GM12874 (cell line): ENCODE data around the gene NHLRC4.
A peak's percentile ranks its signal among the peaks of the same experiment; 100 is the strongest.

Experiments
- TF ChIP-seq, protein P1 (sequence below): IDR thresholded peaks from 2 replicates; pipeline ENCODE4 v1.5.1; 2011; ENCODE audit warnings: low read depth, mild to moderate bottlenecking, control low read depth, low read length, moderate library complexity; ENCODE audit not compliant: insufficient read depth

Gene NHLRC4

DNA sequence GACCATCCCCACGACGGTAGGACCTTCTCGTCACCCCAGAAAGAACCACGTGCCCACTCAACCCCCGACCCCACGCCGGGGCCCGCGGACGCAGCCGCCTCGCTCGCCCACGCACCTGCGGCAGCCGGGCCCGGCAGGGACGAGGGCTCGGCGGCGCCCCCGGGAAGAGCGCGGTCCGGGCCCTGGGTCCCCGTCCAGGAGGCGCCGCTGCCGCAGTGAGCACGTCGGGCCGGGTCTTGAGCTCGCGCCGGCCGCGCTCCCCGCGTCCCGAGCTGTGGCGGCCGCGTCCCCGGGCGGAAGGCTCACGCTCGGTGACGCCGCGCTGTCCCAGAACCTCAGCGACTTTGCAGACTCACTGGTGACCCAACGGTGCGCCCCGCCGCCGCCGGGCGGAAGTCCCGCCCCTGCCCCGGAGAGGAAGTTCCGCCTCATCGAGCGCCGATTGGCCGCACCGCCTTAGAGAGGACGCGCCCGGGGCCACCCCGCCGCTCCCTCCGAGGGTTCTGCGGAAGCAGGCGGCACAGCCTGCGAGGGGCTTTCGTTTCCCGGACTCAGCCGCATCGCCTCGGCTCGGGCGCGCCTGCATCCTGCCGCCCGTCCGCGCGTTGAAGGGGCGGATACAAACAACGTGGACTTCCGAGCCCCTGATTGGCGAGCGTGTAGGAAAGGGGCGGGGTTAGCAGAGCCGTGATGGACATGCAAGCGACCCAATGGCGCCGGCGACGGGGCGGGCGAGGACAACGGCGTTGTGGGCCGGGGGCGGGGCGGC, 22.3 kb downstream of the NHLRC4 start:
- TF ChIP-seq, protein P1, sequence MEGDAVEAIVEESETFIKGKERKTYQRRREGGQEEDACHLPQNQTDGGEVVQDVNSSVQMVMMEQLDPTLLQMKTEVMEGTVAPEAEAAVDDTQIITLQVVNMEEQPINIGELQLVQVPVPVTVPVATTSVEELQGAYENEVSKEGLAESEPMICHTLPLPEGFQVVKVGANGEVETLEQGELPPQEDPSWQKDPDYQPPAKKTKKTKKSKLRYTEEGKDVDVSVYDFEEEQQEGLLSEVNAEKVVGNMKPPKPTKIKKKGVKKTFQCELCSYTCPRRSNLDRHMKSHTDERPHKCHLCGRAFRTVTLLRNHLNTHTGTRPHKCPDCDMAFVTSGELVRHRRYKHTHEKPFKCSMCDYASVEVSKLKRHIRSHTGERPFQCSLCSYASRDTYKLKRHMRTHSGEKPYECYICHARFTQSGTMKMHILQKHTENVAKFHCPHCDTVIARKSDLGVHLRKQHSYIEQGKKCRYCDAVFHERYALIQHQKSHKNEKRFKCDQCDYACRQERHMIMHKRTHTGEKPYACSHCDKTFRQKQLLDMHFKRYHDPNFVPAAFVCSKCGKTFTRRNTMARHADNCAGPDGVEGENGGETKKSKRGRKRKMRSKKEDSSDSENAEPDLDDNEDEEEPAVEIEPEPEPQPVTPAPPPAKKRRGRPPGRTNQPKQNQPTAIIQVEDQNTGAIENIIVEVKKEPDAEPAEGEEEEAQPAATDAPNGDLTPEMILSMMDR = no peak

DNA sequence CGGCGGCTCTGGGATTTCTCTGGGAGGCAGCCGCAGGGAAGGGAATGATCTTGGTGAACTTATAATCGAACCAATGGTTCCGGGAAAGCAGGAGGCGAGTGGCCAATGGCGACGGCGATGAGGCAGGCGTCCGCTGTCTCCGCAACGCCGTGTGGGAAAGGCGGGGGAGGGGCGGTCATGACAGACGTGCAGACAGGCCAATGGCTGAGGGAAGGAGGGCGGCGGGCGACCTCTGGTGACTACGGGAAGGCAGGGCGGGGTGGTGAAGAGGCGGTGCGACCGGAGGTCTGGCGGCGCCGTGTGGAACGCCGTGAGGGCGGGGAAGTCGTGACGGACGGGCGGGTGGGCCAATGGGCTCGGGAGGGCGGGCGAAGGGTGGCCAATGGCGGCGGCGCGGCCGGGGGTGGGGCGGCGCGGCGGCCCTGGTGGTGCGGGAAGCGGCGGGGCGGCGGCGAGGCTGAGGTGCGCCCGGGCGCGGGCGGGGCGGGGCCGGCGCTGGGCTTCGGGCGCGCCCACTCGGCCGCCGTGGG, 22.9 kb downstream of the NHLRC4 start, which contains the start of gene RAB40C:
RAB40C (plus strand) TSS at position 409 of the 530 bp plus-strand sequence. CDS start 226 bp downstream, outside the sequence.
- TF ChIP-seq, protein P1 = 0 out of 2 replicates have a peak, but pooled peaks have one; percentile 12

DNA sequence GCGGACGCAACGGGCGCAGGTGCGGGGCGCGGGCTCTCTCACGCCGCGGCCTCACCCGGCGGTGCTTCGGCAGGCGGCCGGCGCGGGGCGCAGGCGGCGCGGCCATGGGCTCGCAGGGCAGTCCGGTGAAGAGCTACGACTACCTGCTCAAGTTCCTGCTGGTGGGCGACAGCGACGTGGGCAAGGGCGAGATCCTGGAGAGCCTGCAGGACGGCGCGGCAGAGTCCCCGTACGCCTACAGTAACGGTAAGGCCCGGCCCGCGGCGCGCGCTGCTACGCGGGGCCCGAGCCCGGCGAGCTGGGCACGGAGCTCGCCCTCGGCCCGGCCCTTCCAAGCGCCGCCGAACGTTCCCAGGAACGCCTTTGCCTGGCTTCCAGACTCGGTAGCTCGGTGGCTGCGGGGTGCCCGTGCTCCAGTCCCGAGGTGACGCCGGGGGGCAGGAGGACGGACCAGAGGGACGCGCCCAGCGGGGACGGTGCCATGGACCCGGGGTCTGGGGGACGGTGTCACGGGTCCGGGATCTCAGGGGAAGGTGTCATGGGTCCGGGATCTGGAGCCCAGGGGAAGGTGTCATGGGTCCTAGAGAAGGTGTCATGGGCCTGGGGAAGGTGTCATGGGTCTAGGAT, 23.5 kb downstream of the NHLRC4 start:
- TF ChIP-seq, protein P1 = no peak

DNA sequence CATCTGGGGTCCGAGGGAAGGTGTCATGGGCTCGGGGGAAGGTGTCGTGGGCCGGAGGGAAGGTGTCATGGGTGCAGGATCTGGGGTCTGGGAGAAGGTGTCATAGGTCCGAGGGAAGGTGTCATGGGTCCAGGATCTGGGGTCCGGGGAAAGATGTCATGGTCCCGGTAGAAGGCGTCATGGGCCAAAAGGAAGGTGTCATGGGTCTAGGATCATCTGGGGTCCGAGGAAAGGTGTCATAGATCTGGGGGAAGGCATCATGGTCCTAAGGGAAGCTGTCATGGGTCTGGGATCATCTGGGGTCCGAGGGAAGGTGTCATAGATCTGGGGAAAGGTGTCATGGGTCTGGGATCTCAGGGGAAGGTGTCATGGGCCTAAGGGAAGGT, 24.0 kb downstream of the NHLRC4 start:
- TF ChIP-seq, protein P1 = no peak

DNA sequence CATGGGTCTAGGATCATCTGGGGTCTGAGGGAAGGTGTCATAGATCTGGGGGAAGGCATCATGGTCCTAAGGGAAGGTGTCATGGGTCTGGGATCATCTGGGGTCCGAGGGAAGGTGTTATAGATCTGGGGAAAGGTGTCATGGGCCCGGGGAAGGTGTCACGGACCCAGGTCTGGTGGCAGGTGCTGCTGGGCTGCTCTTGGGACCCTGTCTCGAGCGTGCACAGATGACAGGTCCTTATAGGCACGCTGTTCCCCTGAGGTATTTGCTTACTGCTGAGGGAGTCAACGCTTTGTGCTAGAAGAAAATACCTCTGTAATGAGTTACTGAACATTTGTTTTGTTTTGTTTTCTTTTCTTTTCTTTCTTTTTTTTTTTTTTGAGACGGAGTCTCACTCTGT, 24.4 kb downstream of the NHLRC4 start:
- TF ChIP-seq, protein P1 = no peak

DNA sequence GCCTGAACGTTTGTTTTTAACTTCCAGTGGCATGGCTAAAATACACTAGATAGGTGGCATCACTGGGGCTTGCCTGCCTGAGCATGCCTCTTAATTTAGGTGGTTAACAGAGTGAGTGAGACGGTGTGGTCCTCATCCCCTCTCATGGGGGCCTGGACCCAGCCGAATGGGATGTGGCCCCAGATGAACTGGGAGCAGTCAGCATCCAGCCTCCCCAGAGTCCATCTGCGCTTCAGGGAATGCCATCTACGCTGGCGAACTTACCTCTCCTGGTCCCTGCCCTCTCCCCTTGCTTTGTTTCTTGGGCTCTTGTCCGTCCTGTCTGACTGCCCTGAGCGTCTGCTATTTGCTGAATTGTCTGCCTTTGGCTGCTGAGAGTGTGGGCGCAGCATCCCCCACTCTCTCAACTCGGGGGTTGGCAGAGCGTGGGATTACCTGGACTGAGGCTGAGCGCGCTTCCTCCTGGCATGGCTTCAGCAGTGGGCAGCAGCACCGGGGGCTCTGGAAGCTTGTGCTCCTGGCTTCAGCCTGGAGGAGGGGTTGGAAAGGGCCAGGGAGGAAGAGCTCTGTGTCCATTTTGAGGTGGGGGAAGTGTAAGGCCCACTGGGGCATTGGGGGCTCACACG, 25.2 kb downstream of the NHLRC4 start:
- TF ChIP-seq, protein P1 = no peak
